Measurements from ENCODE around the gene IQGAP2.

DNA sequence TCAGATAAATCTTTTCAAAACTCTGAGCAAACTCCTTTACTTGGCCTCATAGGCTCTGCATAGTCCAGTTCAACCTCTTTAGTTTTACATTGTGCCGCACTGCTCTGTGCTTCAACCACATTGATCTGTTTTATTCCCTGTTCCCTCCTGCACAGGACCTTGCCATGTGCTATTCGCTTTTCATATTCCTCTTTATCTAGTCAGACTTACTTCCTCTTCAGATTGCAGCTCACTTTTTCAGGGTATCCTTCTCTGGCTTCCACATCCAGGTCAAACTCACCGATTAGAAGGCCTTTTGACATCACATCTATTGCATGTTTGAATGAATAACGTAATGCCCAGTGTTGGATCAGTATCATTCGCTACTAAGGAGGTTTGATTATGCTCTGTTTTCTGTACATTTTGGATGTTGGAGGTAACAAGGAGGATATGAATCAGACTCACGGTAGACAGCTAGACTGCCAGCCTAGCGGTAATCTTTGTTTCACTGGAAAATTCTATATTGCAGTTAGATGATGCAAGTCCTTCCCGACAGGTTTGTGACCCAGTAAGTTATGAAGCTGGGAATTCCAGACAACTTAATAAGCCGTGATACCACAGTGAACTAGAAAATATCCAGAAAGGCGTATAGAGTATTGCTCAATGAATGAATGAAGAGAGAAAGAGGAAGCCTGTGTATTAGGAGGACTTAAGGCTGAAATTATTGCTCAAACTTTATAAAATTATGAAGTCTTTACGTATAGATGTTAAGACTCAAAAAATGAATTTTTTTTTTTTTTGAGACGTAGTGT, 65.7 kb downstream of the IQGAP2 start:
- no peak for TF ChIP-seq SUZ12 (IDR thresholded peaks at IDR 0.05)
- TF ChIP-seq ARNT (IDR thresholded peaks at IDR 0.05), result no peak
- TF ChIP-seq SP1 (IDR thresholded peaks at IDR 0.05), result no peak
- no peak for TF ChIP-seq HDGF (IDR thresholded peaks at IDR 0.05; ENCODE audit: borderline replicate concordance)
- no peak for TF ChIP-seq FOXM1 (IDR thresholded peaks at IDR 0.05; ENCODE audit: borderline replicate concordance)
- TF ChIP-seq BHLHE40 (IDR thresholded peaks at IDR 0.05; ENCODE audit: borderline replicate concordance), result no peak
- TF ChIP-seq, protein P1, sequence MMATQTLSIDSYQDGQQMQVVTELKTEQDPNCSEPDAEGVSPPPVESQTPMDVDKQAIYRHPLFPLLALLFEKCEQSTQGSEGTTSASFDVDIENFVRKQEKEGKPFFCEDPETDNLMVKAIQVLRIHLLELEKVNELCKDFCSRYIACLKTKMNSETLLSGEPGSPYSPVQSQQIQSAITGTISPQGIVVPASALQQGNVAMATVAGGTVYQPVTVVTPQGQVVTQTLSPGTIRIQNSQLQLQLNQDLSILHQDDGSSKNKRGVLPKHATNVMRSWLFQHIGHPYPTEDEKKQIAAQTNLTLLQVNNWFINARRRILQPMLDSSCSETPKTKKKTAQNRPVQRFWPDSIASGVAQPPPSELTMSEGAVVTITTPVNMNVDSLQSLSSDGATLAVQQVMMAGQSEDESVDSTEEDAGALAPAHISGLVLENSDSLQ (IDR thresholded peaks at IDR 0.05), result no peak
- no peak for TF ChIP-seq CTBP1 (IDR thresholded peaks at IDR 0.05; ENCODE audit: borderline replicate concordance)
- TF ChIP-seq FOXA1 (IDR thresholded peaks at IDR 0.05), result no peak
- no peak for TF ChIP-seq ELF4 (IDR thresholded peaks at IDR 0.05)
- TF ChIP-seq FOXK2 (IDR thresholded peaks at IDR 0.05), result no peak
